ENCODE measurements around the gene ZNF568. TPM values are rescaled to one million over a fixed set of nuclear protein-coding genes. Genes with fewer than 3 reads are reported as not detected.

Gene ZNF568
- total RNA-seq, 2 experiments from 2014 or later, result 8.1 to 9.5 TPM

- ATAC-seq (peak; percentile 96), DNase-seq (peak; percentile 82)
- ChIA-PET CTCF (interaction anchor here (0.8 to 1.0 kb wide), 2 partner anchors 69 to 105 kb away, joined by 3 read pairs; partner anchors contain the start of gene ZNF420), POLR2A (interaction anchor here (1.2 kb wide), 2 partner anchors 105 to 123 kb away, joined by 4 read pairs; partner anchors contain the start of genes ZNF345 and ZNF420)
- H3K4me1 Mint-ChIP-seq (ENCODE audit: low read depth), result peaks cover 20% of the 10 kb centered on the region
- peak overlapping the region; percentile 96 for H3K27ac Mint-ChIP-seq
- peaks cover 37% of the 10 kb centered on the region for H3K36me3 Mint-ChIP-seq (ENCODE audit: low read depth)
- H3K4me3 Mint-ChIP-seq, result peak overlapping the region; percentile 98
- no peaks in the 10 kb centered on the region for H3K27me3 Mint-ChIP-seq
- peak; percentile 48 for TF ChIP-seq CTCF (IDR thresholded peaks at IDR 0.05)
- intact Hi-C loops (cut with micrococcal nuclease), result no loop called here
- H3K9me3 Mint-ChIP-seq, result peaks cover 4% of the 10 kb centered on the region
These were observed 57.1 kb downstream of the ZNF568 start for GRCh38 chr19:36973021-36973843.

GRCh38 chr19:36973844-36974195 lies 57.7 kb downstream of the ZNF568 start:
- ChIA-PET POLR2A (interaction anchor here (1.2 kb wide), 1 partner anchor 124 kb away, joined by 4 read pairs; the partner anchor contains the start of gene ZNF345), CTCF (no interaction called here)
- Mint-ChIP-seq H3K36me3 (ENCODE audit: low read depth) (peaks cover 42% of the 10 kb centered on the region), H3K4me1 (ENCODE audit: low read depth) (peaks cover 20% of the 10 kb centered on the region), H3K27ac (peak overlapping the region; percentile 96), H3K4me3 (peak overlapping the region; percentile 98), H3K9me3 (peaks cover 6% of the 10 kb centered on the region), H3K27me3 (no peaks in the 10 kb centered on the region)
- intact Hi-C loops (cut with micrococcal nuclease), result no loop called here
- ATAC-seq (no peak), DNase-seq (no peak)
- no peak for TF ChIP-seq CTCF (IDR thresholded peaks at IDR 0.05)

- no peak for ATAC-seq
- TF ChIP-seq CTCF (IDR thresholded peaks at IDR 0.05), result no peak
- peaks cover 35% of the 10 kb centered on the region for H3K9me3 Mint-ChIP-seq
- no peaks in the 10 kb centered on the region for H3K27me3 Mint-ChIP-seq
- H3K36me3 Mint-ChIP-seq (ENCODE audit: low read depth), result peaks cover 80% of the 10 kb centered on the region
- H3K27ac Mint-ChIP-seq, result no peak overlapping the region
- DNase-seq, result no peak
- no peaks in the 10 kb centered on the region for H3K4me1 Mint-ChIP-seq (ENCODE audit: low read depth)
- intact Hi-C loops (cut with micrococcal nuclease), result no loop called here
- POLR2A ChIA-PET, result no interaction called here
- CTCF ChIA-PET, result no interaction called here
- H3K4me3 Mint-ChIP-seq, result no peak overlapping the region
These were observed 70.0 kb downstream of the ZNF568 start for GRCh38 chr19:36986131-36986530.

GRCh38 chr19:36986601-36987000 lies 70.5 kb downstream of the ZNF568 start:
- ChIA-PET CTCF (no interaction called here), POLR2A (no interaction called here)
- Mint-ChIP-seq H3K4me3 (no peak overlapping the region), H3K9me3 (peaks cover 38% of the 10 kb centered on the region), H3K36me3 (ENCODE audit: low read depth) (peaks cover 82% of the 10 kb centered on the region), H3K27ac (no peak overlapping the region), H3K27me3 (no peaks in the 10 kb centered on the region), H3K4me1 (ENCODE audit: low read depth) (no peaks in the 10 kb centered on the region)
- intact Hi-C loops (cut with micrococcal nuclease), result no loop called here
- DNase-seq, result no peak
- TF ChIP-seq CTCF (IDR thresholded peaks at IDR 0.05), result no peak
- no peak for ATAC-seq

GRCh38 chr19:36987091-36987490 lies 71.0 kb downstream of the ZNF568 start:
- ATAC-seq (no peak), DNase-seq (no peak)
- no peak for TF ChIP-seq CTCF (IDR thresholded peaks at IDR 0.05)
- no peak overlapping the region for H3K27ac Mint-ChIP-seq
- H3K4me1 Mint-ChIP-seq (ENCODE audit: low read depth), result no peaks in the 10 kb centered on the region
- no peak overlapping the region for H3K4me3 Mint-ChIP-seq
- H3K27me3 Mint-ChIP-seq, result no peaks in the 10 kb centered on the region
- intact Hi-C loops (cut with micrococcal nuclease), result no loop called here
- ChIA-PET POLR2A (no interaction called here), CTCF (no interaction called here)
- H3K9me3 Mint-ChIP-seq, result peaks cover 41% of the 10 kb centered on the region
- H3K36me3 Mint-ChIP-seq (ENCODE audit: low read depth), result peaks cover 83% of the 10 kb centered on the region

Data from activated CD8-positive, alpha-beta T cell treated with anti-CD3 and anti-CD28 coated beads for 36 hours (primary cell).